Measurements from ENCODE around the gene SFSWAP.
"Not testable (repeated sequence)": the region's sequence is repeated elsewhere in the genome, so short reads cannot be mapped to it uniquely, and the experiment has no call there.

SFSWAP gene

GRCh38 chr12:131765961-131766360 lies 55.1 kb downstream of the SFSWAP start:
- no peak for DNase-seq

- DNase-seq, result no peak
Observed at GRCh38 chr12:131766382-131767107, 55.7 kb downstream of the SFSWAP start.

DNA sequence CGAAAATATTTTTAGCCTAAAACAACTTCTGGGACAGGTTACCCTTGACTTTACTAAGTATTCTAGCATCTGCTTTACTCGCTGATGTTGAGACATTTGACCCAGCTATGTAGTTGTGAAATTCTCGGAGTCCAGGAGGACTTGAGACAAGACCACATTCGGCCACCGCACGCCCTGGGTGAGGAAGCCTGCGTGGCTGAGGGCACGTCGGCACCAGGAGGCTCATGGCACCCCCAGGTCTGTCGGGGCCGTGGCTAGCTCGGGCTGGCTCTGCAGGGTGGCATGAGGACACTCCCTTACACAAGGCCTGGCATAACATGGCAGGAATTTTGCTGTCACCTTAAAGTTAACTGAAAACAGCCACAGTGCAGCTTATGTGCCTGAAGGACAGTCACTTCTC lies 59.2 kb downstream of the SFSWAP start:
- no peak for DNase-seq

- no peak for DNase-seq
Observed at GRCh38 chr12:131771965-131772364, 61.1 kb downstream of the SFSWAP start.

DNA sequence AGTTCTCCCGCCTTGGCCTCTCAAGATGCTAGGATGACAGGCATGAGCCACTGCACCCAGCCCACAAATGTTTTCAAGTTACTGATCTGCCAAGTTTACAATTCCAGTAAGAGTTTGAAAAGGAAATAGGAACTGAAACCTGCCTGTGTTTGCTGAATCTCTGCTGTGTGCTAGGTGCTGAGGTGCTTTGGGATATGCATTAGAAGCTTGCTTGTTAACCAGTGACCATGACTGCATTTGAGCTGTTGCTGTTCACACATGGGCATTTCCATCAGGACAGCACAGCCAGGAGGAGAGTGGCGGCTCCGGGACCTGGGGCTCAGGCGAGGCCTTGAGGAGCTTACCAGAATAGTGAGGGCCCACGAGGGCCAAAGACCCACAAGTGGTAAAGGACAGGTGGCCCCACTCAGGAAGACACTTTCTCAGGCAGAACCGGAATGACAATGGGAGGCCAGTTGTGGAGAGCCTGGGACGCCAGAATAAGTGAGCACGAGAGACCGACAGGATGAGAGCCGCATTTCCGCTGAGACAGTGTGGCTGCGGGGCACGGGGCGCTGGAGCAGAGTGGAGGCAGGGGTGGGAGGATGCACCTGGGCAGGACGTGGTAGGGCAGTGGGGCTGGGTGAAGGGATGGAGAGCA lies 62.8 kb downstream of the SFSWAP start:
- DNase-seq, result no peak

DNA sequence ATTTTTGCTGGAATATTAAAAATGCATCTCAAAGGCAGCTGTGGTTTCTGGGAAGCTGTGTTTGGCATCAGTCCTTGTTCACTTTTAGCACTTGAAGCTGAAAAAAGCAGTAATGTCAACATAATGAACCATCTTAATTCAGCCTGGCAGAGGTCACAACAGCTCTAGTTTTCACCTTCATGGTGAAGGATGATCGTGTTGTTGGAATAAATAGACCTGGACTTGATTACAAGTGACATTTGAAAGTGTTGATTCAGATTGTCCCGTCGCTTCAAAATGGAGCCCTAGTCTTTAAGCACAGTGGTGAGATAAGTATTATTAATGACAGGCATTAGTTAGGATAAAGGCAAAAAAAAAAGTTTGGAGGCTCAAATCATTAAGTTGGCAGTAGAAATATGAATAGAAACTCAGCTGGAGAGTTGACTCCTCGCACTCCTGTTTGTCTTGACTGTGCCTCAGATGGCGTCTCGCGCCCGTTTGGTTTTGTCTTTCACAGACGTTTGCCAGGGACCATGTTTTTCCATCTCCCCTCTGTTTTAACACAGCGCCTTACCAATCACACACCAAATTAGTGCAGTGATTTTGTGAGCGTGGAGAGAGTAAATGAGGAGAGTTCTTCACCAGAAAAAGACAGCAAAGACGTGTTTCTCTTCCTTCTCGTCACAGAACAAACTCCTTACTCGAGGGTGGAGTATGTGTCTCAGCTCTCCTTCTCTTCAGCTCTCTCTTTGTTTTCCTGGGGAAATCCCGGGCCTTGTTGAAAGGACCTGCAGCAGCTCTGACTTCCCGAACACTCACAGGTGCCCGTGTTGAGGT lies 63.9 kb downstream of the SFSWAP start:
- no peak for DNase-seq

DNA sequence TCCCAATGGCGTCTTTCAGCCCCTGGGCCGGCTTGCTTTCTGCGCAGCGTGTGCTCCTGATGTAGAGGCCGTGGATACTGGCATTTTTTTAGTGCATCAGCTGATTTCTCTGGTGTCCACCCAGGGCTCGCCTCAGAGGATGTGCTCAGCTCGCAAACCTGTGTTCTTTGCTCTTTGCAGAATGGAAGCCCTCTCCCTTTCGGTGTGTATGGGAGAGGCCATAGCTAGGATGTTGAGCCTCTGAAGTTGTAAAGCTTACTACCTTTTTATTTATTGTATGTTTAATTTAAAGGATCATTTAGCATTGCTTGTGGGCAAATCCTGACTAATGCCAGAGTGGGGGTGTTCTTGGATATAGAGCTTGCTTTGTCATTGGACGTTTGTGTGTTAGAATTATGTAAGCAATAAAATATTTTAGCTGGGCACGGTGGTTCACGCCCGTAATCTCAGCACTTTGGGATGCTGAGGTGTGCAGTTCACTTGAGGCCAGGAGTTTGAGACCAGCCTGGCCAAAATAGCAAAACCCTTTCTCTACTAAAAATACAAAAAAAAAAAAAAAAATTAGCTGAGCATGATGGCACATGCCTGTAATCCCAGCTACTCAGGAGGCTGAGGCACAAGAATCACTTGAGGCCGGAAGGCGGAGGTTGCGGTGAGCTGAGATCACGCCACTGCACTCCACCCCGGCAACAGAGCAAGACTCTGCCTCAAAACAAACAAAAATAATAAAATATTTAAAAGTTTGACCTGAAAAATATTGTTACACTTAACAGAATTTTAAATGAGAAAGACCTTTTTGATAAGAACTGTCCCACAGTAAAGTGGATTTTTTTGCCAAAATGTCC lies 64.7 kb downstream of the SFSWAP start:
- DNase-seq, result no peak

DNA sequence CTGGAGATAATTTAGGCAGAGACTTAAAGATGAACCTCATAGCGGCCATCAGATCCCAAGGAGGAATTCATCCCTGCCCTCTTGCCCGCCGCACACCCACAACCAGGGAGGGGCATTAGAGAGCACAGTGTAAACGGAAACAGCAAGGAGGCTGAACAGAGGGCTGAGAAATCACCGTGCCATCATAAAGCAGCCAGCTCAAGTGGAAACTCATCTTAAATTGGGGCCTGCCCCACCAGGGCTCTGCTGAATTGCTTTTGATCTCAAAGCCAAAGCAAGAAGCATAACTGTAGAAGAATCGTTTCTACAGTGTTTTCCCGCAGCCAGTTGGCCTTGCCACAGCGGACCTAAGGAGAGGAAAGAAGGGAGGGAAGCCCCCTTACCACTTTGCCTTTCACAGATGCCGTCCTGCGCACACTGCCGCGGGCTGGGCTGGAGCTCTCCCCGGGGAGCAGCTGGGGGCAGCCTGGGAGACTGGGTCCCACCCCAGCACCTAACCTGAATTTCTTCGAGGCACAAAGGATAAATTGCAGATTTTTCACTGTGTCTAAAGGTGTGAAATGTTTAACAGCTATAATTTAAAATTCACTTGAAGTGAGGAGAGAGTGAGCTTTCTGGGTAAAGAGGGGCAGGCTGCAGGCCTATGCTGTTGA lies 65.5 kb downstream of the SFSWAP start:
- DNase-seq, result no peak

- DNase-seq, result not testable (repeated sequence)
Observed at GRCh38 chr12:131777269-131777668, 66.4 kb downstream of the SFSWAP start.

DNA sequence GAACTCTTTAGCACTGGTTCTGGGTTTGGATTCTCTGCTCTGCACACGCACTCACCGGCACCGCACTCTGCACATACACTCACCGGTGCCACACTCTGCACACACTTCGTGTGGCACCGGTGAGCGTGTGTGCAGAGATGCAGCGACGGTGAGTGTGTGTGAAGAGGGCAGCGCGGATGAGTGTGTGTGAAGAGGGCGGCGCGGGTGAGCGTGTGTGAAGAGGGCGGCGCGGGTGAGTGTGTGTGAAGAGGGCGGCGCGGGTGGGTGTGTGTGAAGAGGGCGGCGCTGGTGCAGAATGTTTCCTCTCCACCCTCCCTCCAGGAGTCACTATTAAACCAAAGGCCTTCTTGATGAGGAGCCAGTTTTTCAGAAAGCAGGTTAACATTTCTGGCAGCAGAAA lies 68.1 kb downstream of the SFSWAP start:
- DNase-seq, result no peak

DNA sequence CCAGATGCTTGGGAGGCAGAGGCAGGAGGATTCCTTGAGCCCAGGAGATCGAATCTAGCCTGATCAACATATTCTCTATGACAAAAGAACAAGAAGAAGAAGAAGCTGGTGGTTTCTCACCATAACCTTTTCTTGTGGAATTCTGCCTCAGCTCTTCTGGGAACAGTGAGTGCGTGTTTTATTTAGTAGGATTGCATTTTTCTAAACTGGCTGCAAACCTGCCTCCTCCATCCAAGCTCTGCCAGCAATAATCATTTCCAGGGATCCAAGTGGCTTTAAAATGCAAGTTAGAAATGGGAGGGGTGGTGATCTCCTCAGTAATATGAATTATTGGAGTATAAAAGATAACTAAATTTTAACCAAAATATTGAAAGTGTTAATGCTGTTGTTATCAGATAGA lies 71.2 kb downstream of the SFSWAP start:
- DNase-seq, result no peak

GRCh38 chr12:131783915-131784541 lies 73.1 kb downstream of the SFSWAP start:
- no peak for DNase-seq

GRCh38 chr12:131784909-131785762 lies 74.2 kb downstream of the SFSWAP start:
- DNase-seq, result no peak

- no peak for DNase-seq
Observed at GRCh38 chr12:131785763-131786330, 75.0 kb downstream of the SFSWAP start.

- no peak for DNase-seq
Observed at GRCh38 chr12:131786331-131786730, 75.4 kb downstream of the SFSWAP start.

DNA sequence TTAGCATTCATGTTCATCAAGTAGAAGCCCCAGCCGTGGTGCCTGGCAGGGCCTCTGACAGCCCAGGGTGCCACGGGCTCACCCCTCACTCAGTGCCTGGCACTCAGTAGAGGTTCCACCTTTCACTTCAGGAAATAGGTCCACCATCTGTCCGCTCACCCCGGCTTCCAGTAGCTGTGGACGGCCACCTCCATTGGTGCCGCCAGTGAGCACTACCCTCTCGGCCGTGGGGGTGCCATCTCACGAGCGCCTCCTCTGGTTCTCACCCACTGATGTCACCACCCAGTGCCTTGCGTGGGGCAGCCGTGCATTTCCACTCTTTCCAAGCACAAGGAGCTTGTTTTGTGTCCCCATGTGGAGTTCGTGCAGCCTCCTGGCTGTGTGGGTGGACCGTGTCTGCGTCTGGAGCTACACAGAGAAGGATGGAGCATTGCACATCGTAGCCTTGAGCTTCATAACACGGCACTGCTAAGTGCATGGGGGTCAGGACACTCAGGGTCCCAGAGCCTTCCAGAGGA lies 76.3 kb downstream of the SFSWAP start:
- no peak for DNase-seq

DNA sequence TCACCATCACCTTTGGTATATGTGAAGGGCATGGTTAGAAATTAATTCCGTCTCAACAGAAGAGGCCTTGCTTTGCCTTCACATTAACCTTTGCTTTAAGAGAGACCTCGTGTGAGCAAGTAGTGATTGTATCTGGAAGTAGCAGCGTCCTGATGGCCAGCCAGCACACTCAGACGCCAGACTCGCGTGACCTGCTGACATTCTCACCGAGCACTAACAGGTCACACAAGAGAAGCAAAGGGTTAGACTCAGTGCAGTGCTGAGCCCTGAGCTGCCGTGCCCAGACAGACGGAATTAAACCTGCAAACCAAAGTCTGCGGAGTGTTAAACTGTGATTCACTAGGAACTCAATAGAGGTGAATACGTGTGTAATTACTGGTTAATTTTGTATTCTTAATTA lies 77.2 kb downstream of the SFSWAP start:
- DNase-seq, result no peak

DNA sequence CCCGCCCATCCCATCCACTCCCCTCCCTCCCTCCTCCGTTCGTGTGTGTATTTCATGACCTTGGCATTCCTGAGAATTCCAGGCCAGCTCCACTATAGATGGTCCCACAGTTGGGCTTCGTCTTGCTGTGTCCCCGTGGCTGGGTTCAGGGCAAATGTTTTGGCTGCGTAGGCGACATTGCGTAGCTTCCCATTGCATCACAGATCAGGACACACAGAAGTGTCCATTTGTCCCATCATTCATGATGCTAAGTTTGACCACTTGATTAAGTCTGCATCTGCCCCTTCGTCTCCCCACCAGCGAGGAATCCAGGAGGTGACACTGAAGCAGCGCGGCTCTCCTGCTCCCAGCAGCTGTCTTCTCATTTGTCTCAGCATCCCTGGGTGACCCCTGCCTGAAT lies 78.7 kb downstream of the SFSWAP start:
- no peak for DNase-seq

- DNase-seq, result no peak
Observed at GRCh38 chr12:131793243-131794022, 82.5 kb downstream of the SFSWAP start.
